ENCODE measurements around the gene CARMIL1.

Gene CARMIL1

GRCh38 chr6:25278914-25279747 lies at the start of gene CARMIL1:
Gene CARMIL1, plus strand, starts transcription at chr6:25279374. Its CDS starts 422 bp downstream, at chr6:25279796.
- peak; percentile 65 for DNase-seq (ENCODE audit: low read depth)

GRCh38 chr6:25229671-25230321 lies 49.4 kb upstream of the CARMIL1 start:
- DNase-seq (ENCODE audit: low read depth): peak; percentile 77

- DNase-seq (ENCODE audit: low read depth): peak; percentile 13
These were observed 46.7 kb upstream of the CARMIL1 start for GRCh38 chr6:25232479-25232878.

GRCh38 chr6:25233226-25233625 lies 45.9 kb upstream of the CARMIL1 start:
- DNase-seq (ENCODE audit: low read depth): no peak

- peak; percentile 14 for DNase-seq (ENCODE audit: low read depth)
These were observed 41.6 kb upstream of the CARMIL1 start for GRCh38 chr6:25237579-25237978.

- no peak for DNase-seq (ENCODE audit: low read depth)
These were observed 40.1 kb upstream of the CARMIL1 start for GRCh38 chr6:25239059-25239458.

- no peak for DNase-seq (ENCODE audit: low read depth)
These were observed 39.7 kb upstream of the CARMIL1 start for GRCh38 chr6:25239498-25239897.

GRCh38 chr6:25242567-25242966 lies 36.6 kb upstream of the CARMIL1 start:
- DNase-seq (ENCODE audit: low read depth): no peak

- no peak for DNase-seq (ENCODE audit: low read depth)
These were observed 34.3 kb upstream of the CARMIL1 start for GRCh38 chr6:25244865-25245264.

- peak; percentile 70 for DNase-seq (ENCODE audit: low read depth)
These were observed 31.1 kb upstream of the CARMIL1 start for GRCh38 chr6:25248123-25248522.

GRCh38 chr6:25249133-25249532 lies 30.0 kb upstream of the CARMIL1 start:
- DNase-seq (ENCODE audit: low read depth): no peak

GRCh38 chr6:25250878-25251277 lies 28.3 kb upstream of the CARMIL1 start:
- peak; percentile 23 for DNase-seq (ENCODE audit: low read depth)

- no peak for DNase-seq (ENCODE audit: low read depth)
These were observed 27.7 kb upstream of the CARMIL1 start for GRCh38 chr6:25251426-25251825.

- DNase-seq (ENCODE audit: low read depth): no peak
These were observed 25.8 kb upstream of the CARMIL1 start for GRCh38 chr6:25253351-25253750.

- DNase-seq (ENCODE audit: low read depth): no peak
These were observed 24.5 kb upstream of the CARMIL1 start for GRCh38 chr6:25254671-25255070.

- no peak for DNase-seq (ENCODE audit: low read depth)
These were observed 21.4 kb upstream of the CARMIL1 start for GRCh38 chr6:25257686-25258348.

GRCh38 chr6:25259756-25260155 lies 19.4 kb upstream of the CARMIL1 start:
- no peak for DNase-seq (ENCODE audit: low read depth)

GRCh38 chr6:25263657-25264056 lies 15.5 kb upstream of the CARMIL1 start:
- peak; percentile 51 for DNase-seq (ENCODE audit: low read depth)

- no peak for DNase-seq (ENCODE audit: low read depth)
These were observed 12.6 kb upstream of the CARMIL1 start for GRCh38 chr6:25266456-25267100.

- DNase-seq (ENCODE audit: low read depth): no peak
These were observed 11.5 kb upstream of the CARMIL1 start for GRCh38 chr6:25267662-25268061.

- no peak for DNase-seq (ENCODE audit: low read depth)
These were observed 8.6 kb upstream of the CARMIL1 start for GRCh38 chr6:25270559-25270958.

GRCh38 chr6:25275436-25275835 lies 3.7 kb upstream of the CARMIL1 start:
- no peak for DNase-seq (ENCODE audit: low read depth)

Data from ELR (cell line).